Liver (tissue), 9 donors: ENCODE data around the gene EN1. TPM values are rescaled to one million over a fixed set of nuclear protein-coding genes. Genes with fewer than 3 reads are reported as not detected.

ENCODE experiments used
- DNase-seq: peaks from one replicate; pipeline ENCODE4 v3.0.0-alpha.2; 2017; ENCODE audit warnings: low spot score
- H3K27ac ChIP-seq, 2 donors: one replicate each; pipeline ENCODE4 v1.7.0; 2013; ENCODE audit warnings: inconsistent platforms in 2 of 2, low read length in 2 of 2, control low read depth in 1 of 2, low read depth in 1 of 2, mild to moderate bottlenecking in 1 of 2
- H3K27me3 ChIP-seq, 4 donors: one replicate each; pipeline versions ENCODE4 v1.6.1 to v1.7.0; 2013; ENCODE audit warnings: low read length in 3 of 4, inconsistent platforms in 1 of 4, mild to moderate bottlenecking in 1 of 4, moderate library complexity in 1 of 4; ENCODE audit not compliant: control insufficient read depth in 4 of 4, insufficient read depth in 4 of 4
- H3K36me3 ChIP-seq, 4 donors: one replicate each; pipeline versions ENCODE4 v1.6.1 to v1.7.0; 2013; ENCODE audit warnings: low read length in 3 of 4, mild to moderate bottlenecking in 3 of 4, low read depth in 1 of 4, moderate library complexity in 1 of 4; ENCODE audit not compliant: control insufficient read depth in 4 of 4, insufficient read depth in 3 of 4
- H3K4me1 ChIP-seq, 4 donors: one replicate each; pipeline versions ENCODE4 v1.6.1 to v1.7.0; 2013; ENCODE audit warnings: low read length in 3 of 4, mild to moderate bottlenecking in 3 of 4, moderate library complexity in 1 of 4; ENCODE audit not compliant: control insufficient read depth in 4 of 4, insufficient read depth in 4 of 4
- H3K4me3 ChIP-seq, 3 donors: one replicate each; pipeline versions ENCODE4 v1.6.1 to v1.7.0; 2013; ENCODE audit warnings: low read length in 3 of 3, control low read depth in 1 of 3, low read depth in 1 of 3, mild to moderate bottlenecking in 1 of 3
- H3K9ac ChIP-seq, 2 donors: one replicate each; pipeline ENCODE4 v1.7.0; 2013; ENCODE audit warnings: low read length in 2 of 2, mild to moderate bottlenecking in 2 of 2, moderate library complexity in 2 of 2, control low read depth in 1 of 2, low read depth in 1 of 2
- H3K9me3 ChIP-seq, 4 donors: one replicate each; pipeline versions ENCODE4 v1.6.1 to v1.7.0; 2013; ENCODE audit warnings: low read length in 3 of 4; ENCODE audit not compliant: control insufficient read depth in 4 of 4
- EGR1 ChIP-seq, 2 donors: IDR thresholded peaks; 2 replicates each; pipeline ENCODE4 v1.6.1; 2016 to 2018; ENCODE audit warnings: antibody characterized with exemption in 2 of 2, low read depth in 2 of 2
- FOXA1 ChIP-seq: IDR thresholded peaks from 2 replicates; pipeline ENCODE4 v1.6.1; 2016; ENCODE audit warnings: antibody characterized with exemption
- FOXA2 ChIP-seq: IDR thresholded peaks from 2 replicates; pipeline ENCODE4 v1.6.1; 2016; ENCODE audit warnings: antibody characterized with exemption
- GABPA ChIP-seq, 2 donors: IDR thresholded peaks in 1 of 2; conservative IDR thresholded peaks in 1 of 2; 2 replicates each; pipeline ENCODE4 v1.6.1; 2016; ENCODE audit warnings: antibody characterized with exemption in 2 of 2, mild to moderate bottlenecking in 1 of 2, moderate library complexity in 1 of 2
- HNF4A ChIP-seq, 2 donors: conservative IDR thresholded peaks; 2 replicates each; pipeline ENCODE4 v1.6.1; 2016; ENCODE audit warnings: antibody characterized with exemption in 2 of 2, mild to moderate bottlenecking in 2 of 2
- HNF4G ChIP-seq: IDR thresholded peaks from 2 replicates; pipeline ENCODE4 v1.6.1; 2016; ENCODE audit warnings: antibody characterized with exemption
- JUND ChIP-seq, 2 donors: IDR thresholded peaks; 2 replicates each; pipeline ENCODE4 v1.6.1; 2016; ENCODE audit warnings: antibody characterized with exemption in 2 of 2
- NR2F2 ChIP-seq: IDR thresholded peaks from 2 replicates; pipeline ENCODE4 v1.6.1; 2016; ENCODE audit warnings: antibody characterized with exemption
- RAD21 ChIP-seq, 2 donors: IDR thresholded peaks; 2 replicates each; pipeline ENCODE4 v1.6.1; 2016; ENCODE audit warnings: antibody characterized with exemption in 2 of 2, mild to moderate bottlenecking in 2 of 2
- RXRA ChIP-seq, 2 donors: IDR thresholded peaks; 2 replicates each; pipeline ENCODE4 v1.6.1; 2017 to 2018; ENCODE audit warnings: antibody characterized with exemption in 2 of 2, mild to moderate bottlenecking in 1 of 2
- SP1 ChIP-seq: IDR thresholded peaks from 2 replicates; pipeline ENCODE4 v1.6.1; 2018; ENCODE audit warnings: antibody characterized with exemption, mild to moderate bottlenecking
- TAF1 ChIP-seq: conservative IDR thresholded peaks from 2 replicates; pipeline ENCODE4 v1.6.1; 2016; ENCODE audit warnings: antibody characterized with exemption, mild to moderate bottlenecking
- YY1 ChIP-seq: IDR thresholded peaks from 2 replicates; pipeline ENCODE4 v1.6.1; 2016; ENCODE audit warnings: antibody characterized with exemption, mild to moderate bottlenecking
- WGBS: extraction: QIAGEN DNeasy Blood & Tissue Kit; methylation state at CpG from one replicate; pipeline ENCODE4 v1.1.7; 2013; 5-methylcytosine and 5-hydroxymethylcytosine counted together
- polyA plus RNA-seq, 2 donors: library from polyadenylated mRNA; stranded (reverse) in 1 of 2; unstranded in 1 of 2; fragments of 200-250 nt in 1 of 2; fragments of >200 nt in 1 of 2; fragmentation: Nextera tagmentation in 1 of 2; extraction: Ambion mirVana in 1 of 2; gene quantifications; one replicate each; pipeline versions ENCODE4 v1.2.1 to v1.2.3, GENCODE V29; 2013 to 2015
- total RNA-seq, 2 donors: library from RNA; depleted of rRNA; stranded (reverse); fragments of >200 nt; gene quantifications; one replicate each; pipeline ENCODE4 v1.2.3, GENCODE V29; 2014
- TF ChIP-seq, protein P1 (sequence below): IDR thresholded peaks from 2 replicates; pipeline ENCODE4 v1.6.1; 2016; ENCODE audit warnings: antibody characterized with exemption
- TF ChIP-seq, protein P2 (sequence below): fragments of 150-350 bp; IDR thresholded peaks from 2 replicates; pipeline ENCODE4 v1.5.1; 2017; ENCODE audit warnings: improper control_type of control experiment, low read depth, low read length; ENCODE audit not compliant: missing input control
- TF ChIP-seq, protein P3 (sequence below): IDR thresholded peaks from 2 replicates; pipeline ENCODE4 v1.6.1; 2016; ENCODE audit warnings: antibody characterized with exemption
- TF ChIP-seq, protein P4 (sequence below): IDR thresholded peaks from 2 replicates; pipeline ENCODE4 v1.6.1; 2016; ENCODE audit warnings: antibody characterized with exemption
- TF ChIP-seq, protein P5 (sequence below): IDR thresholded peaks from 2 replicates; pipeline ENCODE4 v1.6.1; 2016; ENCODE audit warnings: antibody characterized with exemption, mild to moderate bottlenecking
- donor health status: healthy.
- donor health status: healthy.
- donor health status: healthy.
- donor health status: healthy.
- donor health status: healthy.

Gene EN1
- total and polyA plus RNA-seq, 4 donors, result not detected

DNA sequence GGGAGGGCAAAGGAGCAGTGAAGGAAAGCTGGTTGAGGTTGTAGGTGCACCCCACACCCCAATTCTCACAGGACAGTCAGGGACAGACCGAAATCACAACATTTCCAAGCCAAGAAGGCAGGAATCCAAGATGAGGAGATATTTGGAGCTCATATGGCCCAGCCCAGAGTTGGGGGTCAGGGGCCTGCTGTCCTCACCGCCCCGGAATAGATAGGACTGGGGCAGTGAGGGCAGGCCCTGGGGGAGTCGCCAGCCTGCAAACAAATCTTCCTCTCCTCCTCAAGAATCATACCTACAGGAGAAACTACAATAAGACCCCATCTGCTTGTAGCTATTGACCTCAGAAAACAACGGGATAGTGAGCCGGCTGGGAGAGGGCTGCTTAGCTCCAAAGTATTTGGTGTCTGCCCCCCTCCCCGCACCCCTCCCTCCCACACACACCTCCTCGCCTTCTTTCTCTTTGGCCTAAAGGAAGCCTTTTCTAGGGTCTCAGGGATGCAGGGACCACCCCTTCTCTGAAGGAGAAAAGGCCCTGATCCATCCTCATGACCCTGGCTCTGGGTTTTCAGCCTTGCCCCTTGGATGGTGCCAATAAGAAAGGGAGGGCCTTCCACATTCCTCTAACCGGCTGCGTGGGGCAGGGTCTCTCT is 3.8 kb downstream of the EN1 start:
- Histone ChIP-seq H3K9me3 (no peaks in the 10 kb centered on the region), H3K27me3 (peaks cover 13 to 50% (median 30%) of the 10 kb centered on the region in 4 donors), H3K4me1 (peaks cover 8 to 27% (median 16%) of the 10 kb centered on the region in 4 donors), H3K4me3 (peak overlapping the region in 1 of 3 donors; percentile 20), H3K9ac (no peak overlapping the region), H3K27ac (no peak overlapping the region), H3K36me3 (no peaks in the 10 kb centered on the region)
- no peak for TF ChIP-seq HNF4G
- TF ChIP-seq, protein P1, sequence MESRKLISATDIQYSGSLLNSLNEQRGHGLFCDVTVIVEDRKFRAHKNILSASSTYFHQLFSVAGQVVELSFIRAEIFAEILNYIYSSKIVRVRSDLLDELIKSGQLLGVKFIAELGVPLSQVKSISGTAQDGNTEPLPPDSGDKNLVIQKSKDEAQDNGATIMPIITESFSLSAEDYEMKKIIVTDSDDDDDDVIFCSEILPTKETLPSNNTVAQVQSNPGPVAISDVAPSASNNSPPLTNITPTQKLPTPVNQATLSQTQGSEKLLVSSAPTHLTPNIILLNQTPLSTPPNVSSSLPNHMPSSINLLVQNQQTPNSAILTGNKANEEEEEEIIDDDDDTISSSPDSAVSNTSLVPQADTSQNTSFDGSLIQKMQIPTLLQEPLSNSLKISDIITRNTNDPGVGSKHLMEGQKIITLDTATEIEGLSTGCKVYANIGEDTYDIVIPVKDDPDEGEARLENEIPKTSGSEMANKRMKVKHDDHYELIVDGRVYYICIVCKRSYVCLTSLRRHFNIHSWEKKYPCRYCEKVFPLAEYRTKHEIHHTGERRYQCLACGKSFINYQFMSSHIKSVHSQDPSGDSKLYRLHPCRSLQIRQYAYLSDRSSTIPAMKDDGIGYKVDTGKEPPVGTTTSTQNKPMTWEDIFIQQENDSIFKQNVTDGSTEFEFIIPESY, result no peak
- no peak for TF ChIP-seq RXRA (IDR thresholded peaks at IDR 0.05)
- TF ChIP-seq EGR1 (IDR thresholded peaks at IDR 0.05; ENCODE audit: low read depth in 2 of 2), result no peak
- TF ChIP-seq GABPA (IDR thresholded peaks at IDR 0.05 in 1 of 2, conservative IDR thresholded peaks at IDR 0.05 in 1 of 2), result no peak
- TF ChIP-seq JUND (IDR thresholded peaks at IDR 0.05), result no peak
- no peak for TF ChIP-seq FOXA1
- TF ChIP-seq, protein P2, sequence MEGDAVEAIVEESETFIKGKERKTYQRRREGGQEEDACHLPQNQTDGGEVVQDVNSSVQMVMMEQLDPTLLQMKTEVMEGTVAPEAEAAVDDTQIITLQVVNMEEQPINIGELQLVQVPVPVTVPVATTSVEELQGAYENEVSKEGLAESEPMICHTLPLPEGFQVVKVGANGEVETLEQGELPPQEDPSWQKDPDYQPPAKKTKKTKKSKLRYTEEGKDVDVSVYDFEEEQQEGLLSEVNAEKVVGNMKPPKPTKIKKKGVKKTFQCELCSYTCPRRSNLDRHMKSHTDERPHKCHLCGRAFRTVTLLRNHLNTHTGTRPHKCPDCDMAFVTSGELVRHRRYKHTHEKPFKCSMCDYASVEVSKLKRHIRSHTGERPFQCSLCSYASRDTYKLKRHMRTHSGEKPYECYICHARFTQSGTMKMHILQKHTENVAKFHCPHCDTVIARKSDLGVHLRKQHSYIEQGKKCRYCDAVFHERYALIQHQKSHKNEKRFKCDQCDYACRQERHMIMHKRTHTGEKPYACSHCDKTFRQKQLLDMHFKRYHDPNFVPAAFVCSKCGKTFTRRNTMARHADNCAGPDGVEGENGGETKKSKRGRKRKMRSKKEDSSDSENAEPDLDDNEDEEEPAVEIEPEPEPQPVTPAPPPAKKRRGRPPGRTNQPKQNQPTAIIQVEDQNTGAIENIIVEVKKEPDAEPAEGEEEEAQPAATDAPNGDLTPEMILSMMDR, result no peak
- no peak for TF ChIP-seq TAF1
- TF ChIP-seq, protein P3, sequence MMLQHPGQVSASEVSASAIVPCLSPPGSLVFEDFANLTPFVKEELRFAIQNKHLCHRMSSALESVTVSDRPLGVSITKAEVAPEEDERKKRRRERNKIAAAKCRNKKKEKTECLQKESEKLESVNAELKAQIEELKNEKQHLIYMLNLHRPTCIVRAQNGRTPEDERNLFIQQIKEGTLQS, result no peak
- TF ChIP-seq, protein P4, sequence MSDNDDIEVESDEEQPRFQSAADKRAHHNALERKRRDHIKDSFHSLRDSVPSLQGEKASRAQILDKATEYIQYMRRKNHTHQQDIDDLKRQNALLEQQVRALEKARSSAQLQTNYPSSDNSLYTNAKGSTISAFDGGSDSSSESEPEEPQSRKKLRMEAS, result no peak
- TF ChIP-seq NR2F2, result no peak
- no peak for TF ChIP-seq SP1
- no peak for TF ChIP-seq FOXA2
- no peak for TF ChIP-seq YY1
- TF ChIP-seq HNF4A (conservative IDR thresholded peaks at IDR 0.05), result no peak
- TF ChIP-seq, protein P5, sequence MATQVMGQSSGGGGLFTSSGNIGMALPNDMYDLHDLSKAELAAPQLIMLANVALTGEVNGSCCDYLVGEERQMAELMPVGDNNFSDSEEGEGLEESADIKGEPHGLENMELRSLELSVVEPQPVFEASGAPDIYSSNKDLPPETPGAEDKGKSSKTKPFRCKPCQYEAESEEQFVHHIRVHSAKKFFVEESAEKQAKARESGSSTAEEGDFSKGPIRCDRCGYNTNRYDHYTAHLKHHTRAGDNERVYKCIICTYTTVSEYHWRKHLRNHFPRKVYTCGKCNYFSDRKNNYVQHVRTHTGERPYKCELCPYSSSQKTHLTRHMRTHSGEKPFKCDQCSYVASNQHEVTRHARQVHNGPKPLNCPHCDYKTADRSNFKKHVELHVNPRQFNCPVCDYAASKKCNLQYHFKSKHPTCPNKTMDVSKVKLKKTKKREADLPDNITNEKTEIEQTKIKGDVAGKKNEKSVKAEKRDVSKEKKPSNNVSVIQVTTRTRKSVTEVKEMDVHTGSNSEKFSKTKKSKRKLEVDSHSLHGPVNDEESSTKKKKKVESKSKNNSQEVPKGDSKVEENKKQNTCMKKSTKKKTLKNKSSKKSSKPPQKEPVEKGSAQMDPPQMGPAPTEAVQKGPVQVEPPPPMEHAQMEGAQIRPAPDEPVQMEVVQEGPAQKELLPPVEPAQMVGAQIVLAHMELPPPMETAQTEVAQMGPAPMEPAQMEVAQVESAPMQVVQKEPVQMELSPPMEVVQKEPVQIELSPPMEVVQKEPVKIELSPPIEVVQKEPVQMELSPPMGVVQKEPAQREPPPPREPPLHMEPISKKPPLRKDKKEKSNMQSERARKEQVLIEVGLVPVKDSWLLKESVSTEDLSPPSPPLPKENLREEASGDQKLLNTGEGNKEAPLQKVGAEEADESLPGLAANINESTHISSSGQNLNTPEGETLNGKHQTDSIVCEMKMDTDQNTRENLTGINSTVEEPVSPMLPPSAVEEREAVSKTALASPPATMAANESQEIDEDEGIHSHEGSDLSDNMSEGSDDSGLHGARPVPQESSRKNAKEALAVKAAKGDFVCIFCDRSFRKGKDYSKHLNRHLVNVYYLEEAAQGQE, result no peak
- TF ChIP-seq RAD21 (IDR thresholded peaks at IDR 0.05), result no peak
- DNase-seq, result no peak
- WGBS, result 12% methylated on average over 10 of the region's 10 CpGs
